NCI-H128 (cell line): Measurements from ENCODE around the gene GAS2L2.

Source experiments
- DNase-seq: peaks from one replicate; lab custom pipeline; 2025; ENCODE audit not compliant: unreplicated experiment; lab: John Stamatoyannopoulos, UW

Gene GAS2L2

GRCh38 chr17:35752945-35753764 is at the start of gene GAS2L2:
Gene GAS2L2, minus strand, starts transcription at chr17:35753239. Its CDS starts 389 bp downstream, at chr17:35752850.
- no peak for DNase-seq

- DNase-seq, result no peak
Observed at GRCh38 chr17:35801583-35802224, 48.7 kb upstream of the GAS2L2 start.

GRCh38 chr17:35799942-35800341 is 46.9 kb upstream of the GAS2L2 start:
- DNase-seq, result no peak

GRCh38 chr17:35797918-35798317 is 44.9 kb upstream of the GAS2L2 start:
- no peak for DNase-seq

GRCh38 chr17:35797370-35797769 is 44.3 kb upstream of the GAS2L2 start:
- no peak for DNase-seq

GRCh38 chr17:35796942-35797341 is 43.9 kb upstream of the GAS2L2 start:
- DNase-seq, result no peak

- DNase-seq, result no peak
Observed at GRCh38 chr17:35795871-35796265, 42.8 kb upstream of the GAS2L2 start.

- DNase-seq, result no peak
Observed at GRCh38 chr17:35795007-35795870, 42.2 kb upstream of the GAS2L2 start, which contains the start of gene MMP28. Gene MMP28, minus strand, starts transcription at chr17:35795641. Its CDS starts 264 bp downstream, at chr17:35795377.

GRCh38 chr17:35793257-35793656 is 40.2 kb upstream of the GAS2L2 start:
- no peak for DNase-seq

- no peak for DNase-seq
Observed at GRCh38 chr17:35791681-35792350, 38.8 kb upstream of the GAS2L2 start.

GRCh38 chr17:35790841-35791240 is 37.8 kb upstream of the GAS2L2 start:
- DNase-seq, result no peak

- no peak for DNase-seq
Observed at GRCh38 chr17:35788477-35789368, 35.7 kb upstream of the GAS2L2 start.

GRCh38 chr17:35786941-35787432 is 33.9 kb upstream of the GAS2L2 start:
- DNase-seq, result no peak

GRCh38 chr17:35784895-35785294 is 31.9 kb upstream of the GAS2L2 start:
- DNase-seq, result no peak

- no peak for DNase-seq
Observed at GRCh38 chr17:35780950-35781349, 27.9 kb upstream of the GAS2L2 start.

- no peak for DNase-seq
Observed at GRCh38 chr17:35778641-35779196, 25.7 kb upstream of the GAS2L2 start.

- no peak for DNase-seq
Observed at GRCh38 chr17:35775583-35775982, 22.5 kb upstream of the GAS2L2 start.

- no peak for DNase-seq
Observed at GRCh38 chr17:35775039-35775438, 22.0 kb upstream of the GAS2L2 start.

- no peak for DNase-seq
Observed at GRCh38 chr17:35774499-35774898, 21.5 kb upstream of the GAS2L2 start.
